HG02943 (cell line): Measurements from ENCODE around the gene GPX3.

Experiments used
- ATAC-seq: cut with Tn5 transposase; IDR thresholded peaks from one replicate; pipeline ENCODE4 v1.9.1; 2021; ENCODE audit warnings: mild to moderate bottlenecking, low read depth, moderate library complexity; ENCODE audit not compliant: unreplicated experiment

The GPX3 gene

GRCh38 chr5:151055336-151055735 is 34.9 kb downstream of the GPX3 start:
- ATAC-seq = no peak

- ATAC-seq = no peak
Observed at GRCh38 chr5:151056379-151057325, 36.3 kb downstream of the GPX3 start.

- no peak for ATAC-seq
Observed at GRCh38 chr5:151058301-151058700, 37.9 kb downstream of the GPX3 start.

GRCh38 chr5:151058891-151059489 is 38.6 kb downstream of the GPX3 start:
- no peak for ATAC-seq

GRCh38 chr5:151060742-151061141 is 40.4 kb downstream of the GPX3 start:
- no peak for ATAC-seq

- ATAC-seq = no peak
Observed at GRCh38 chr5:151062405-151063141, 42.2 kb downstream of the GPX3 start.

GRCh38 chr5:151063142-151063989 is 43.0 kb downstream of the GPX3 start:
- no peak for ATAC-seq

- no peak for ATAC-seq
Observed at GRCh38 chr5:151064916-151065499, 44.6 kb downstream of the GPX3 start.

GRCh38 chr5:151065609-151066008 is 45.2 kb downstream of the GPX3 start:
- no peak for ATAC-seq

GRCh38 chr5:151066920-151067319 is 46.5 kb downstream of the GPX3 start:
- no peak for ATAC-seq

- ATAC-seq = no peak
Observed at GRCh38 chr5:151067632-151068432, 47.4 kb downstream of the GPX3 start.

GRCh38 chr5:151068433-151069197 is 48.2 kb downstream of the GPX3 start:
- ATAC-seq = peak; percentile 76

GRCh38 chr5:151070449-151070848 is 50.1 kb downstream of the GPX3 start:
- ATAC-seq = no peak

- no peak for ATAC-seq
Observed at GRCh38 chr5:151071021-151071420, 50.6 kb downstream of the GPX3 start.

GRCh38 chr5:151071848-151072629 is 51.6 kb downstream of the GPX3 start:
- ATAC-seq = no peak

- ATAC-seq = no peak
Observed at GRCh38 chr5:151072630-151073025, 52.2 kb downstream of the GPX3 start.

GRCh38 chr5:151073280-151073679 is 52.9 kb downstream of the GPX3 start:
- ATAC-seq = no peak

- no peak for ATAC-seq
Observed at GRCh38 chr5:151074557-151074956, 54.2 kb downstream of the GPX3 start.
